H4 (cell line): ENCODE results near the gene TOPORS. TPM values are rescaled to one million over a fixed set of nuclear protein-coding genes. Genes with fewer than 3 reads are reported as not detected.

ENCODE experiments used
- DNase-seq: peaks from one replicate; pipeline ENCODE4 v3.0.0-alpha.2; 2015; ENCODE audit warnings: low spot score
- total RNA-seq: library from RNA; depleted of rRNA; stranded (reverse); fragments of >200 nt; shearing (Covaris generic); gene quantifications from 2 replicates; pipeline ENCODE4 v1.2.3, GENCODE V29; 2014; rRNA removed

Gene TOPORS
- total RNA-seq, 1 experiment from 2014 or later = 13.2 TPM

- no peak for DNase-seq
Observed at GRCh38 chr9:32503008-32503407, 49.4 kb downstream of the TOPORS start.

GRCh38 chr9:32502464-32502863 is 49.9 kb downstream of the TOPORS start:
- peak; percentile 23 for DNase-seq

GRCh38 chr9:32501868-32502267 is 50.5 kb downstream of the TOPORS start:
- no peak for DNase-seq

GRCh38 chr9:32500768-32501167 is 51.6 kb downstream of the TOPORS start:
- no peak for DNase-seq

GRCh38 chr9:32497921-32498320 is 54.5 kb downstream of the TOPORS start:
- no peak for DNase-seq

- no peak for DNase-seq
Observed at GRCh38 chr9:32490601-32491000, 61.8 kb downstream of the TOPORS start.

Other genes with a start within 250 kb of the TOPORS start
- gene ACO1, start 167.9 kb downstream of the TOPORS start, total RNA-seq = 20.9 and 25.5 TPM in 2 replicates
- 5.9 and 7.7 TPM in 2 replicates for gene RIGI, start 26.4 kb downstream of the TOPORS start, total RNA-seq
- 7.3 and 10.9 TPM in 2 replicates for gene SMIM27, start 259 bp downstream of the TOPORS start, total RNA-seq
- gene NDUFB6, start 20.6 kb upstream of the TOPORS start, total RNA-seq = 98.4 and 108 TPM in 2 replicates
- not detected in 2 replicates for gene TAF1L, start 83.1 kb upstream of the TOPORS start, total RNA-seq
- 0.08 TPM in 1 of 2 replicates, not detected in the other for gene TMEM215, start 231.0 kb upstream of the TOPORS start, total RNA-seq